Measurements from ENCODE around the gene CXCR3.

The CXCR3 gene

GRCh38 chrX:71623714-71624113 is 5.4 kb upstream of the CXCR3 start:
- no peak for TF ChIP-seq OSR1 (CRISPR knock-in tag; IDR thresholded peaks at IDR 0.05)
- TF ChIP-seq PPARA (CRISPR knock-in tag; IDR thresholded peaks at IDR 0.05; ENCODE audit: borderline replicate concordance) = no peak
- no peak for TF ChIP-seq ZFP3 (CRISPR knock-in tag; IDR thresholded peaks at IDR 0.05)
- no peak for TF ChIP-seq CSDC2 (CRISPR knock-in tag; IDR thresholded peaks at IDR 0.05)
- TF ChIP-seq TSHZ2 (CRISPR knock-in tag; IDR thresholded peaks at IDR 0.05) = no peak
- no peak for TF ChIP-seq TCF4 (CRISPR knock-in tag; IDR thresholded peaks at IDR 0.05; ENCODE audit: borderline replicate concordance)
- TF ChIP-seq TOX (CRISPR knock-in tag; IDR thresholded peaks at IDR 0.05; ENCODE audit: borderline replicate concordance) = no peak
- no peak for TF ChIP-seq ARNTL (CRISPR knock-in tag; IDR thresholded peaks at IDR 0.05; ENCODE audit: borderline replicate concordance, low read depth)
- TF ChIP-seq, protein P1, sequence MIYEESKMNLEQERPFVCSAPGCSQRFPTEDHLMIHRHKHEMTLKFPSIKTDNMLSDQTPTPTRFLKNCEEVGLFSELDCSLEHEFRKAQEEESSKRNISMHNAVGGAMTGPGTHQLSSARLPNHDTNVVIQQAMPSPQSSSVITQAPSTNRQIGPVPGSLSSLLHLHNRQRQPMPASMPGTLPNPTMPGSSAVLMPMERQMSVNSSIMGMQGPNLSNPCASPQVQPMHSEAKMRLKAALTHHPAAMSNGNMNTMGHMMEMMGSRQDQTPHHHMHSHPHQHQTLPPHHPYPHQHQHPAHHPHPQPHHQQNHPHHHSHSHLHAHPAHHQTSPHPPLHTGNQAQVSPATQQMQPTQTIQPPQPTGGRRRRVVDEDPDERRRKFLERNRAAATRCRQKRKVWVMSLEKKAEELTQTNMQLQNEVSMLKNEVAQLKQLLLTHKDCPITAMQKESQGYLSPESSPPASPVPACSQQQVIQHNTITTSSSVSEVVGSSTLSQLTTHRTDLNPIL (CRISPR knock-in tag; IDR thresholded peaks at IDR 0.05; ENCODE audit: low read depth) = no peak
- no peak for TF ChIP-seq SNAI2 (CRISPR knock-in tag; IDR thresholded peaks at IDR 0.05)
- TF ChIP-seq ZNF70 (CRISPR knock-in tag; IDR thresholded peaks at IDR 0.05) = no peak
- no peak for TF ChIP-seq CSRNP3 (CRISPR knock-in tag; IDR thresholded peaks at IDR 0.05)
- no peak for TF ChIP-seq ESRRG (CRISPR knock-in tag; IDR thresholded peaks at IDR 0.05)
- no peak for TF ChIP-seq POU6F1 (CRISPR knock-in tag; IDR thresholded peaks at IDR 0.05; ENCODE audit: borderline replicate concordance, low read depth)
- TF ChIP-seq ZNF8 (CRISPR knock-in tag; IDR thresholded peaks at IDR 0.05) = no peak
- no peak for TF ChIP-seq GLIS3 (CRISPR knock-in tag; IDR thresholded peaks at IDR 0.05)
- ATAC-seq = no peak

- TF ChIP-seq SNAI2 (CRISPR knock-in tag; IDR thresholded peaks at IDR 0.05) (no peak), ZNF565 (CRISPR knock-in tag; conservative IDR thresholded peaks at IDR 0.05; ENCODE audit: low read depth) (no peak), CSDC2 (CRISPR knock-in tag; IDR thresholded peaks at IDR 0.05) (no peak), CSRNP3 (CRISPR knock-in tag; IDR thresholded peaks at IDR 0.05) (no peak), ZC3H10 (CRISPR knock-in tag; IDR thresholded peaks at IDR 0.05) (no peak), PATZ1 (CRISPR knock-in tag; IDR thresholded peaks at IDR 0.05; ENCODE audit: borderline replicate concordance) (no peak)
- ATAC-seq = peak; percentile 94
Observed at GRCh38 chrX:71622576-71623450, 4.5 kb upstream of the CXCR3 start.

All from SK-N-SH treated with all-trans-retinoic acid at 6 μM for 48 hours (cell line).